T-helper 2 cell (primary cell): ENCODE measurements around the gene MRPS35.
"Not testable (repeated sequence)": the region's sequence is repeated elsewhere in the genome, so short reads cannot be mapped to it uniquely, and the experiment has no call there.

Experiments used
- DNase-seq, 5 experiments: peaks; one replicate each; pipeline versions ENCODE4 v3.0.0 to v3.0.0-alpha.2; 2012 to 2022

MRPS35 gene

DNA sequence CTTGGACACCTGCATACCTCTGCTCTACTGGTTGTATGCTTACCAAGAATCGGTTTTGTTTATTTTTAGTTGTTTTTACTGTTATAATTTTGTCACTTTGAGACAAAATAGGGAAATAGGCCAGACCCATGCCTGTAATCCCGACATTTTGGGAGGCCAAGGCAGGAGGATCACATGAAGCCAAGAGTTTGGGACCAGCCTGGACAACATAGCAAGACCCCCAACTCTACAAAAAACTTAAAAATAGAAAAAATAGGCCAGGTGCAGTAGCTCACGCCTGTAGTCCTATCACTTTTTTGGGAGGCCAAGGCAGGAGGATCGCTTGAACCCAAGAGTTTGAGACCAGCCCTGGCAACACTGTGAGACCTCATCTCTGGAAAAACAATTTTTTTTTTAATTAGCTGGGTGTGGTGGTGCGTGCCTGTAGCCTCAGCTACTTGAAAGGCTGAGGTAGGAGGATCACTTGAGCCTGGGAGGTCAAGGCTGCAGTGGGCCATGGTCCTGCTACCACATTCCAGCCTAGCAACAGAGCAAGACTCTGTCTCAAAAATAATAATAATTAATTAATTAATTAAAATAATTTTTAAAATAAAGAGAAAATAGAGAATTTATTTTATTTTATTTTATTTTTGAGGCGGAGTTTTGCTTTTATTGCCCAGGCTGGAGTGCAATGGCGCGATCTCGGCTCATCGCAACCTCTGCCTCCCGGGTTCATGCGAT, 1.3 kb upstream of the MRPS35 start:
- DNase-seq, result no peak

DNA sequence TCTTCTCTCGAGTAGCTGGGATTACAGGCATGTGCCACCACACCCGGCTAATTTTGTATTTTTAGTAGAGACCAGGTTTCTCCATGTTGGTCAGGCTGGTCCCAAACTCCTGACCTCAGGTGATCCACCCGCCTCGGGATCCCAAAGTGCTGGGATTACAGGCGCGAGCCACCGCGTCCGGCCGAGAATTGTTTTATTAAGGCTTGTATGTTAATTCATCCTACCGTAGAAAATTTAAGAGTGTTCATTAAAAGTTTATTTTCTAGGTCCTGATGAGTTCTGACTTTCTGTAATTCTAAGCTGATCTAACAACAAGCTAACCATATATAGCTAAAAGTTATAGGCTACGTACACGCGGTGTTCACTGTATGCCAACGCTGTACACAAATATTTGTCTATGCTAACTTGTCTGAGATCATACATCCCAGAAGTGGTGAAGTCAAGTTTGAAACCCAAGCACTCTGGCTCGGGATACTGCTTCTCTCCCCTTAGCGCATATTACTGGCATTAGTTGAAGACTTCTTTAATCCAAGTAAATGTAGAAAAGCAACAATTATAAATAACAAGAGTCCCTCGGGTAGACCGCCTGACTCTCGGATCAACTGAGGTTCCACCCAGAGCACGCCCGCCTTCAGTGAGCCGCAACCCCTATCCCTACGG, 570 bp upstream of the MRPS35 start:
- DNase-seq, result peak in 1 of 5 experiments; percentile 60

DNA sequence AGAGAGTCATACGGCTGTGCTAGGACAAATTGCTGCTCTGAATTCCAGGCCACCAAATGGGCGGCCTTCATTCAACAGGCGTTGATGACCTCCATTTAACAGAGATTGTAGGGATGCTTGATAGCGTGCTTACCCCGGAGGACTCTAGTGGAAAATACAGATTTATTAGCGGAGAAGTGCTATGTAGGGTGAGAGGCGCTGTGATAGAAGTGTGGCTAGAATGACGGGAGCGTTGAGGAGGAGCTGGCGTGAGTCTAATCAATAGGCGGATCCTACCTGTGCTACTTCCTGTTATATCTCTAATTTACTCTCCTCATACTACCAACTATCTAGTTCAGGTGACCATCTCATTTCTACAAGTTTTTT, 668 bp downstream of the MRPS35 start:
- peak in 1 of 5 experiments; percentile 48 for DNase-seq

DNA sequence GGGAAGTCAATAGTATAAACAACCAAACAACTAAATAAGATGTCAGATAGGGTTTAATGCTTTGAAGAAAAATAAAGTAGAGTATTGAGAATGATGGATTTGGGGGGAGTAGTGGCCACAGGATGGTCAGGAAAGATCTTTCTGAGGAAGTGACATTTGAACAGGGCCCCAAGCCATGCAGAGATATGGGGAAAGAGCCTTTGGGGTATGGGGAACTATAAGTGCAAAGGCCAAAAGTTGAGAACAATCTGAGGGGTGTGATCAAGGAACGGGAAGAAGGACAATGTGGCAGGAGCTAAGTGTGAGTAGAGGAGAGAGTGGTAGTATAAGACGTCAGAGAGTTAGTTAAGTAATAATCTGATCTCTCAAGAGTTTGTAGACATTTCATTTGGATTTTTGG, 1.3 kb downstream of the MRPS35 start:
- no peak for DNase-seq

DNA sequence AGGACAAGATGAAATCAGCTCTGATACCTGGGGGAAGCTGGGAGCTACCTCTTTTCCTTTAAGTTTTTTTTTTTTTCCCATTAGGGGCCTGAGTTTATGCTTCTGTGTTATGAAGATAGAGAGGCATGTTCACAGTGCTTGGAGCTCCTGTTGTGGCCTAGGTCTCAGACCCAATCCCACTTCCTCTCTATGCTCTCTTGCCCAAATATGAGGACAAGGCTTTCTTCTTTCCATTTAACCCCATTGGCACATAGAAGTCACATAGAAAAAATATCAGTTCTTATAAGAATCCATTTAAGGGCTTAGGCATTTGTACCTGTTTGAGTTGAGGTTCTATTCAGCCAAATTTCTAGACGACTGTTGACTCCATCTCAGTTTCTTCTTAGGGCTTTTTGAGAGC, 12.6 kb downstream of the MRPS35 start:
- no peak for DNase-seq

DNA sequence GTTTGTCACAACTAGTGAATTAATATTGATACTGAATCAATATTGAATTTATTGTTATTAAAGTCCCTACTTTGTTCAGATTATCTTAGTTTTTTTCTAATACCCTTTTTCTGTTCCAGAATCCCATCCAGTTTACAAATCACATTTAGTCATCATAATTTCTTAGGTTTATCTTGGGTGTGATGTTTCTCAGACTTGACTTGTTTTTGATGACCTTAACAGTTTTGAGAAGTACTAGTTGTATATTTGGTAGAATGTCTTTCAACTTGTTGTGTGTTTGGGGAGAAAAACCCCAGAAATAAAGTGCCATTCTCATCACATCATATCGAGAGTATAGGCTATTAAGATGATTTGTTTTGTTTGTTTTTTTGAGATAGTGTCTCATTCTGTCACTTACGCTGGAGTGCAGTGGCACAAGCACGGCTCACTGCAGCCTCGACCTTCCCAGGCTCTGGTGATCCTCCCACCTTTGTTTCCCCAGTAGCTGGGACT, 19.5 kb downstream of the MRPS35 start:
- DNase-seq, result no peak

DNA sequence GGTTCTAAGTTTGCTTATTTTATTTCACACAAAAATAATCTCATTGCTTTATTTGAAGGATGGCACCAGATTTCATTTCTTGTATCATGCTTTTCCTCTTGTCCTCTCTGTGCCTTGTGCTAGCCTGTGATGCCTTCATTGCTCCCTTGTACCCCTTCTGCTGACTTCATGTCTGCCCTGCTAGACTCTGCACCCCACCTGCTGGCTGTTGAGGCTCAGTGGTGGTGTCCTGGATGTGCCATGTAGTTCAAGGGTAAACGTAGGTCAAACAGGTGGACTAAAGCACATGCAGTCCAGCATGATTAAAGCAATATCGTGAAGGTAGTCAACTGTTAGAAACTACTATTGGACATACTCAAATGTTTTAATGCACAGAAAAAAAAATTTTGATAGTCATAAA, 21.6 kb downstream of the MRPS35 start:
- DNase-seq, result peak in 1 of 5 experiments; percentile 47

DNA sequence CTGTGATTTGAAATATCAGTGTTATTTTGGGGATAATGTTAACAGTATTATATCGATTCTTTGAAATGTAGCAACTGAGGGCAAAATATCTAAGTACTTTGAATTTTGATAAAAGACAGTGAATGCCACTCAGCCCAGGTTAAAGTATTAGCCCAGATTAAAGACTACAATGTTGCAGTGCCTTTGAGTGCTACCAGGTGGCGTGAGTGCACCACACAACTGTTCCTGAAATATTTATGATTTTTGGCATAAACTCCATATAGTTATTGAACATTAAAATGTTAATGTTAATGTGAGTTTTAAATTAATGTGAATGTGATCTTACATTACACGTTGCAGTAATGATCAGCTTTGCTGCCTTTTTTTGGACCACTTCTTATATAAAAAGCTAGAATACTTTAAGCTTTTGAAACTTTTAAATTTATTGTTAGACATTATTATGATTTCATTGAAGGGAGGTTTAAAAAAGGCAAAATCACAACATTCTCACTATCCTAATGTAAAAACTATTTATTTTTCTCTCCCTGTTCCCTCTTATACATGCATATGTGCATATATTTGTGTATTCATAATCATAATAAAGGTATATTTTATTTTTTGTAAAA, 22.5 kb downstream of the MRPS35 start:
- DNase-seq, result peak in 1 of 5 experiments; percentile 53

DNA sequence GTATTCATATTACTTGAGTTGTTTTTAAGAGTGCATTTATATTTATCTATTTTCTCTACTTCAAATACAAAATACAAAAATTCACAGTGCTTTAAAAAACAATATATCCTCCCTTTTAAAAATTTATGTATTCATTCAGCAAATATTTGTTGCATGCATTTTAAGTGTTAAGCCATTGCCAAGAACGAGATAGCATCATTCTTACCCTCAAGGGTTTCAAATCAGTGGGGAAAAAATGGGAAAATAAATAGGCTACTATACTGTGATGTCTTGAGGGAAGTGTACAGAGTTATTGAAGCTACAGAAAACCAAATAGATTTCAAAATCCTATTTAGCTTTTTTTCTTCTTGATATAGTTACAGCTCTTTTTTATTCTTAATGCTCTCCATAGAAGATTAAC, 23.2 kb downstream of the MRPS35 start:
- DNase-seq, result no peak

DNA sequence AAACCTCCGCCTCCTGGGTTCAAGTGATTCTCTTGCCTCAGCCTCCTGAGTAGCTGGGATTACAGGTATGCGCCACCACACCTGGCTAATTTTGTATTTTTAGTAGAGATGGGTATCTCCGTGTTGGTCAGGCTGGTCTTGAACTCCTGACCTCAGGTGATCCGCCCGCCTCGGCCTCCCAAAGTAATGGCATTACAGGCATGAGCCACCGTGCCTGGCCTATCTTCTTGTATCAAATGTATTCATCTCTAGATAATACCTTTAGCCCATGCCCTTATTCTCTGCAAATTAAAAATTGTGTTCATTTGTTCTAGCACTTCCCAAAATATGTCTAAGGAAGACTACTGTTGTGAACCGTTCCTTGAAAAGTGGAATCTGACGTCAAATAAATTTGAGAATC, 23.7 kb downstream of the MRPS35 start:
- not testable (repeated sequence) for DNase-seq

DNA sequence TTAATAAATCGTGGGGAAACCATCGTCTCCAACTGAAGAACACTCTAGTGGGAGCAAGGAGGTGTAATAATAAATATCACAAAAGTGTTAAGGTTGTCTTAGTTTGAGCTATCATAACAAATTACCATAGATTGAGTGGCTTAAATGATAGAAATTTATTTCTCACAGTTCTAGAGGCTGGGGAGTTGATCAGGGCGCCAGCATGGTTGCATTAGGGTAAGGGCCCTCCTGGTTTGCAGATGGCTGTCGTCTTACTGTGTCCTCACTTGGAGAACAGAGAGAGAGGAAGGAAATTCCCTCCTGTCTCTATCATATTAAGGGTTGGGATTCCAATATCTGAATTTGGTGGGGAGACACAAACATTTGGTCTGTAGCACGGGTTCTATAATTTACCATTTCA, 33.0 kb downstream of the MRPS35 start:
- no peak for DNase-seq

DNA sequence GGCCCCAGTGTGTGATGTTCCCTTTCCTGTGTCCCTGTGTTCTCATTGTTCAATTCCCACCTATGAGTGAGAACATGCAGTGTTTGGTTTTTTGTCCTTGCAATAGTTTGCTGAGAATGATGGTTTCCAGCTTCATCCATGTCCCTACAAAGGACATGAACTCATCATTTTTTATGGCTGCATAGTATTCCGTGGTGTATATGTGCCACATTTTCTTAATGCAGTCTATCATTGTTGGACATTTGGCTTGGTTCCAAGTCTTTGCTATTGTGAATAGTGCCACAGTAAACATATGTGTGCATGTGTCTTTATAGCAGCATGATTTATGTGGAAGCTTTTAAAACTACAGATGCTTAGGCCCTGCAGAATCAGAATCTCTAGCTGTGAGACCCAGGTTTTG, 35.1 kb downstream of the MRPS35 start:
- not testable (repeated sequence) for DNase-seq

DNA sequence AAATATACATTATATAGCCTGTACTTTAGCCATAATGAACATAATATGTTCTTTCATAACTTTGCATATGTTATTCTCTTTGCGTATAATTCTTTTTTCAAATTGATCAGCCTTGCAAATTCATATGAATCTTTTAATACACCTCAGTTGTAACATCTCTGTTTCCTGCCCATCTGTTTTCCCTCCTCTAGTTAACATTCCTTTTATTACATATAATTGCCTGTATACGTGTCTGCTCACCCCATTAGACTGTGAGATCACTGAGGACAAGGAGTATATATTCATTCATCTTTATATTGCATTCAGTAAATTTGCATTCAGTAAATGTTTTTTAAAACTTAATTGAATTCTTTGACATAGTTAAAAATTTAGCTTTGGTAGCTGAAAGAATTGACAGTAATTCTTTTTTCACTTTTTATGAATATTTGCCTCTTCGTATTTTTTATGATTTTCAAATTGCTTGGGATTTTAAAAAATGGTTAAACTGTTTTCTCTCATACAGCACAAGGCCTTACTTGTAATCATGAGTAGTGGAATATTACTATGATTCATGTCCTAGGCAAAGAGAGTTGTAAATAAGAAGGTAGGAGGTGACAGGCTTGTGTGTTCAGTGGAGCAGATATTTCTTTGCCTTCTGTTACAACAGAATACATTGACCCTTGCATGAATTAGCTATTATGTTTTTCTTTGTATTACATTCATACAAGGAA, 36.6 kb downstream of the MRPS35 start:
- DNase-seq, result no peak

DNA sequence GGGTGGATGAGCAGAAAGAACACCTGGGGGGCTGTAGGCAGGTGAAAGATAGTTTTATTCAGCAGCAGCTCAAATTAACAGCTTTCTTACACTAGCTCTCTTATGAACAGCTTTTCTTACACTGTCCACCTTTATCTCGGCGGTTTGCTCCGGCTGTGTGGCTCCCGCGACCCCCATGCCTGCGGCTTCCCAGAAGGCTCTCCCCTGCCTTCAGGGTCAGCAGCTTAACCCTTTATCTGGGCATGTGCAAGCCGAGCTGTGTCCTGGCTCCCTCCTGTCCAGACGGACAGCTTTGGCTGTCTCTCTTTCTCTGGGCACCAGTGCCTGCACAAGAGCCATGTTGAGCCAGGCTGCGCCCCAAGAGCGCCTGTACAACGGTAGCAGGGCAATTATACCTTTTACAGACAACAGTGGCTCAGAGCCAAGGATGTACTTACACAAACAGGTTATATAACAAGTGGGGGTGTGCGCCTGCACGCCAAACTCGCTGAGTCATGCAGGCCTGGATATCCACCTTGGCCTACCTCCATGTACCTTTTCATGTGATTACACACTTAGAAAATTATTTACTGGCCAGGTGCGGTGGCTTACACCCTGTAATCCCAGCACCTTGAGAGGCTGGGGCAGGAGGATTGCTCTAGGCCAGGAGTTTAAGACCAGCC, 40.9 kb downstream of the MRPS35 start:
- DNase-seq, result peak in 1 of 5 experiments; percentile 20

DNA sequence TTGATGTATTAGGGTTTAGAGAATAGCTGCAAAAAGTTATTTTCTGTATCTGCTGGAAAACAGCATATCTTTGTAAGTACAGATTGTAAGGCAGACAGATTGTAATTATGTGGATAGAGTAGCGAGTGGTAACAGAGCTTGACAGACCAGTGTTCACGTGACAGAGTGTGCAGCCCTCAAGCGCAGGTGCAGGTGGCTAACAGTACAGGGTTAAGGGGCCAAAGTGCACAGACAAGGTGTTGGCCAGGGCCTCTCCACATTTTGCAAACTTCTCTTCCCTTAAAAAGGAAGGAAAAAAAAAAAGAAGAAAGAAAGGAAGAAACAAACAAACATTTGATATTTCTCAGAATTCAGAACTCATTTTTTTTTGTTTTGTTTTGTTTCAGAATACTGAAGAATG, 44.2 kb downstream of the MRPS35 start:
- no peak for DNase-seq

DNA sequence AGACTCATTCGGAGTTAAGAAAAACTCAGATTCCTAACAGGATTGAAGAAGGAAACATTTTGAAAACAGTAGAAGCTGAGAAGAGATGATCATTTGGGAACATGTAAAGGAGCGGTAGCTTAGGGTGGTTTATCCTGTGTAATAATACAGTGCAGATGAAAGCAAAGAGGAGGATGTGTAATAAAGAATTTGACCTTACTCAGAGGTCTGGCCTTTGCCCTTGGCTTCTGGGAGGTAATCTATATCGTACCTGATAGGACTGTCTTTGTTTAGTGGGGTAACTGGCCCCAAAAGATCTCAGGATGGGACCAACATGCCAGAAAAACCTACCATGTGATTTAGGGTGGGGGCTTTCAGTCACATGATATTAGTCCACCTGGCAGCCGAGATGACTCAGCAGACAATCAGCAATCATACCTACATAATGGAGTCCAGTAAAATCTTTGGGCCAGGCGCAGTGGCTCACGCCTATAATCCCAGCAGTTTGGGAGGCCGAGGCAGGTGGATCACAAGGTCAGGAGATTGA, 46.1 kb downstream of the MRPS35 start:
- DNase-seq, result no peak

DNA sequence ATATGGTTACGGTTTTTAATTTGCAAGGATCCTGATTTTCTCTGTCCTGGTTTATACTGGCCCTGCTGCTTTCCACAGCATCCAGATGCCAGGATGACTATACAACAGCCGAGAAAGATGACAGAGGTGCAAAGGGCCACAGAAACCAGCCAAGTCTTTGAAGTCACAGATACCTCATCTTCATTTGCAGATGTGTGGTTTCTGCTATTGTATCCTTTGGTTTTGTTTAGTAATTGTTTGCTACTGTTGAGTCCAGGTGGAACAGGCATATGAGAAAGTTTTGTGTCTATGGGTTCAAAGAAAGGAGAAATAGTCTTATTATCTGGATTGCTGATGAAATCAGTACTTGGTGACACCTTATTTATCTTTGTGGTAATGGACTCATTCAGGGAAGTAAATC, 52.1 kb downstream of the MRPS35 start:
- DNase-seq, result peak in 1 of 5 experiments; percentile 87

DNA sequence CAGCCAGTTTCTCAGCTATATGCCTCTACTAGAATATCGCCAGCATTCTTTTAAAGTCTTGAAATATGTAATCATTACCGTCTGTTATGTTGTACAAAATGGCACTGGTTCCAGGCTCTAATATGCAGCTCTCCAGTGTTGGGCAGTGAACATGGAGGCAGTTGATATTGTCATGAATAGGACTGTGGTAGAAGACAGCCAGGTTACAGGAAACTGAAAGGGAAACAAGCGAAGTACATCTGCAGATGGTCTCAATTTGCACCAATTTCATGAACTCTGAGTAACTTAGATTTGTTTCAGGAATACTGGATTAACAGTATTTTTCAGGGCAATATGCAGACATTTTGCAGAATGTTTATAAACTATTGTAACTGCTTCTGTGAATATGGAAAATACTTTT, 56.0 kb downstream of the MRPS35 start:
- DNase-seq, result peak in 1 of 5 experiments; percentile 18

DNA sequence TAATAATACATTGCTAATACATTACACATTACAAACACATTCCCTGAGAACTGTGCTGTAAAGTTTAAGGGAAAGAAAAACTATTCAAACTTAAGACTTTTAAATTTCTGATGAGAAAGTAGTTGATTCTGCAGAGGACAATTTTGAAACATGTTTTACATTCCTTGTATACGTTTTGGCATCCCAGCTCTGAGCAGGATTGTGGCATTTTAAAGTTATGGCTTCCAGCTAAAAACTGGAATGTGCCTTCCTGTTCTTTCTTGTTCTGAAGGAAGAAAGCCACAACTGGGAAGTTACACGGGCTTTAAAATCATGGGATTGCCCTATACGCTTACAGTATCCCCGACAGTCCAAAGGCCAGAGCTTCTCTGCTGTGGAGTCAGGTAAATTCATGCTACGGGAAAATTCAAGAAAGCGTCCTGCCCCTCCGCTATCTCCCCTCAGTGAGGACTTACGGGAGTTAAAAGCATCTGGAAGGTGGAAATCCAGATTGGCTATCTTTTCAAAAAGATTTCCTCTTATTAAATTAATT, 58.6 kb downstream of the MRPS35 start:
- DNase-seq, result no peak

DNA sequence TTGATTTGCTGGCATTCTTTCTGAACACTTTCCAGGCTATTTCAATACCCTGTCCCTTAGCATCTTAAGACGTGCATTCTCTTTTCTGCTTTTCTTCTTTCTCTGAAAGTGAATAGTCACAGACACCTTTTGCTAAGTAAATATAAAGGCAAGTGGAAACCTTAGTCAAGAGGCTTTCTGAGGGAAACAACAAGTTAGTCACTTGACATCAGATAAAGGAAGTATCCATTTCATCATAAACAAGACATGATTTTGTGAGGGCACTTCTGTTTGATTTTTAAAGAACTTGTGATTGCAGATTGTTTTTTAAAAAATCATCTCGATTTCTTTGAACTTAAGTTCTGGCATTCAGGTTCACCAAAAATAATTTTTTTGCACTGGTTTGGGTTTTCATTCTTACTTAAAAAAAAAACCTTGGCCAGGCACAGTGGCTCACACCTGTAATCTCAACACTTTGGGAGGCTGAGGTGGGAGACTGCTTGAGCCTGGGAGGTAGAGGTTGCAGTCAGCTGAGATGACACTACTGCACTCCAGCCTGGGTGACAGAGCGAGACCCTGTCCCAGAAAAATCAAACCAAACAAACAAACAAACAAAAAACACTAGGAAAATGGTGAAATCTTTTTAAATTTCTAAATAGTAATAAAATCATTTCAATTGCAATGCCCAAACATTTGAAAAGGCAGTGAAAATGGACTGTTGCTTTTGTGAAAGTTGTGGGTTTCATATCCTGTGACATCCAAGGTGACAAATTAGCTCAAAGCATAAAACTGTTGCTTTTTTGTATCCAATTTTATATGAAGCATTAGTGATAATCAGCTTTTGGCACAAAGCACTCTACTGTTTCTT, 61.1 kb downstream of the MRPS35 start:
- peak in 1 of 5 experiments; percentile 40 for DNase-seq
